Measurements from ENCODE around the gene CTDNEP1. TPM values are rescaled to one million over a fixed set of nuclear protein-coding genes. Genes with fewer than 3 reads are reported as not detected.

The CTDNEP1 gene
- polyA plus RNA-seq, 2 of the 4 experiments (the other 2 are of a cell fraction) = 145 to 161 TPM

DNA sequence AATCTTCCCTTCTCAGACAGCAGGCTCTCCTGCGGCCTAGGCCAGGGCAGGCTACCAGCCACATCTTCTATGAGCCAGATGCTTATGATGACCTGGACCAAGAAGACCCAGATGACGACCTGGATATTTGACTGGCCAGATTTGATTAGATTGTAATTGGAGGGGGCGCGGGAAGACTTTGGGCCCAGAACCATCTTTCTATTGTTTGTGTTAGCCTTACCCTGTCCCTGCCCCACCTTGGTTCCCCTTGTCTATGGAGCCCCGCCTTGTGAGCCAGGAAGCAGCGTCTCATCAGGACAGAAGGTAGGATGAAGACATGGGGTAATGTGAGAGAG lies 8.0 kb upstream of the CTDNEP1 start (continued):
- no peak for TF ChIP-seq ZC3H11A (IDR thresholded peaks at IDR 0.05)
- TF ChIP-seq HOXA7 (CRISPR knock-in tag; IDR thresholded peaks at IDR 0.05) = no peak
- TF ChIP-seq TFCP2L1 (CRISPR knock-in tag; IDR thresholded peaks at IDR 0.05) = no peak

DNA sequence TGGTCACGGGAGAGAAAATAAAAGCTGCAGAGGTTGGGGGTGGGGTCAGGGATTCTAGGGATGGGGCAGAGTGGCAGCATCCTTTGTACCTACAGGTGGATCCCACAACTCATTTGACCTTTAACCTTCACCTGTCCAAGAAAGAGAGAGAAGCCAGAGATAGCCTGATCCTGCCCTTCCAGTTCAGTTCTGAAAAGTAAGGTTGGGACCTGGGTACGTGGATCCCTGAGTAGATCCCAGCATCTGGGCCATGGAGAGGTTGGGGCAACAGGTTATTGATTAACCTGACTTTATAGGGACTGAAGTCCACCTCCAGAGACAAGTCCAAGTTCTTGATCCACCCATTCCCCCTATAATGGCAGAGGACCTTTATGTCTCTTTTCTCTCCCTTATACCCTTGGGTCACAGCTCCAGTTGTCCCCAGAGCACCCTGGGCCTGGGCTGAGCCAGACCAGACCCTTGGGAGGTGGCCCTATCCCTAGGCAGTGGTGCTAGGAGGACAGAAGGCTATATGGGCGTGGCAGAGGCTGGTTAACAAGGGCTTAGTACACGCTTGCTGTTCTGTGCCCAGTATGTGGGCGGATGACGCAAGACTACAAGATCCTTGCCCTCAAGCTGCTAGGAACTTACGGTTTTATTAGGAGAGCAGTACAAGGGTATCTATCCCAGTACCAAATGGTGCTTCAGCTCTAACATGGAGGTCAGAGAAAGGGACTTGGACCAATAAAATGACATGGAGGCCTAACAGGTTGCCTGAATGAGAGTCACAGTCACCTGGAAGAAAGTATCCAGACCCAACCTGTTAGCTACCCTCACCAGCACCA lies 7.4 kb upstream of the CTDNEP1 start:
- 66% methylated on average over 7 of the region's 7 CpGs for WGBS (ENCODE audit: missing lambda C conversion rate)
- H3K27ac ChIP-seq = peak overlapping the region; percentile 69
- no peak overlapping the region for H3K4me3 ChIP-seq
- FAIRE-seq (no peak), ATAC-seq (peak in 1 of 2 experiments; percentile 15; a peak in 3 of 6 replicates), DNase-seq (ENCODE audit: low read depth in 1 of 2, low spot score in 1 of 2) (peak in 1 of 2 experiments; percentile 64)
- H3K4me2 ChIP-seq = peak overlapping the region; percentile 69
- H3K9me3 ChIP-seq = no peaks in the 10 kb centered on the region
- TF ChIP-seq CEBPB (IDR thresholded peaks at IDR 0.05) (peak; percentile 62 to 72; a peak in 3 of 4 replicates), ZSCAN20 (CRISPR knock-in tag; IDR thresholded peaks at IDR 0.05) (no peak)
- ChIA-PET POLR2A (no interaction called here), CTCF (interaction anchor here (0.5 to 5.6 kb wide), 10 partner anchors 9 to 110 kb away, joined by 3 to 42 read pairs (median 4); partner anchors contain the start of gene SLC2A4)
- H3K4me1 ChIP-seq = peaks cover 33% of the 10 kb centered on the region

DNA sequence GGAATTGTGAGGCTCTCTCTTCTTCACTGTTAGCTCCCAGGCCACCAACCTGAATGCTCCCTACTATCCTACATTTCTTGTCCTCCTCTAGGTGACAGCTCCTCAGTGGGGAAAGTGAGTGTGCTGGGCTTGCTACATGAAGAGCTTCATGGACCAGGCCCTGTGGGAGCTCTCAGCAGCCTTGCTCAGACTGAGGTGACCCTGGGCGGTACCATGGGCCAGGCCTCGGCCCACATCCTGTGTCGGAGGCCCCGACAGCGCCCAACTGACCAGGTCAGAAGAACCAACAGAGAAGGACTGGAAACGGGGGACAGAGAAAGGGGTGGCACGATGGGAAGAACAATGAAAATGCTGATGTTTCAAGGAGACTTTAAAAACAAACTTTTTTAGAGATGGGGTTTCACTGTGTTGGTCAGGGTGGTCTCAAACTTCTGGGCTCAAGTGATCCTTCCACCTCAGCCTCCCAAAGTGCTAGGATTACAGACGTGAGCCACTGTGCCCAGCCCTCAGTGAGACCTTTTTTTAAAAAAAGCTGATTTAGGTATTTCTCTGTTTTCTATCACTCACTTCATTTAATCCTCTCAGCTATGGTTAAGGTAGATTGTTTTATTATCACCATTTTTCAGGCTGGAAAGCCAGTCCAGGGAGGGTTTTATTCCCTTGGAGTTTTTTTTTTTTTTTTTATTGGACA lies 5.4 kb upstream of the CTDNEP1 start:
- H3K9me3 ChIP-seq = no peaks in the 10 kb centered on the region
- POLR2A ChIA-PET = interaction anchor here (0.6 to 1.1 kb wide), 3 partner anchors 16 to 55 kb away, joined by 3 read pairs; no protein-coding TSS in a partner anchor
- FAIRE-seq (no peak), ATAC-seq (no peak), DNase-seq (ENCODE audit: low read depth in 1 of 2, low spot score in 1 of 2) (no peak)
- no peak overlapping the region for H3K27ac ChIP-seq
- H3K4me3 ChIP-seq = no peak overlapping the region
- H3K4me1 ChIP-seq = peaks cover 30% of the 10 kb centered on the region
- no peak overlapping the region for H3K4me2 ChIP-seq
- CTCF ChIA-PET = interaction anchor here (0.6 to 5.6 kb wide), 9 partner anchors 8 to 567 kb away, joined by 3 to 42 read pairs (median 5); partner anchors contain the start of gene SLC2A4
- TF ChIP-seq, protein P1, sequence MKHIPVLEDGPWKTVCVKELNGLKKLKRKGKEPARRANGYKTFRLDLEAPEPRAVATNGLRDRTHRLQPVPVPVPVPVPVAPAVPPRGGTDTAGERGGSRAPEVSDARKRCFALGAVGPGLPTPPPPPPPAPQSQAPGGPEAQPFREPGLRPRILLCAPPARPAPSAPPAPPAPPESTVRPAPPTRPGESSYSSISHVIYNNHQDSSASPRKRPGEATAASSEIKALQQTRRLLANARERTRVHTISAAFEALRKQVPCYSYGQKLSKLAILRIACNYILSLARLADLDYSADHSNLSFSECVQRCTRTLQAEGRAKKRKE (CRISPR knock-in tag; IDR thresholded peaks at IDR 0.05; ENCODE audit: low read depth) = no peak
- peak; percentile 48 for TF ChIP-seq MAFK (IDR thresholded peaks at IDR 0.05; ENCODE audit: partially characterized antibody)
- WGBS (ENCODE audit: missing lambda C conversion rate) = 91% methylated on average over 8 of the region's 8 CpGs

DNA sequence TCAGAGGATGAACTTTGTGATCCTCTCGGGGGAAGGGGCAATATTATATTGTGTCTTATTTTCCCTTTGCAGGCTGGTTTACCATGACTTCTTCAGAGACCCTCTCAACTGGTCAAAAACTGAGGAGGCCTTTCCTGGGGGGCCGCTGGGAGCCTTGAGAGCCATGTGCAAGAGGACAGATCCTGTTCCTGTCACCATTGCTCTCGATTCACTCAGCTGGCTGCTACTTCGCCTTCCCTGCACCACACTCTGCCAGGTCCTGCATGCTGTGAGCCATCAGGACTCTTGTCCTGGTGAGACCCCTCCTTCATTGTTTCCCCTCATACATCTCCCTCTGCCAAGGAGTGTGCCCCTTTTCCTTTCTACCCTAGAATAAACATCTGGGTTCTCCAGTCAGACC lies 3.0 kb upstream of the CTDNEP1 start:
- Histone ChIP-seq H3K4me2 (no peak overlapping the region), H3K4me3 (no peak overlapping the region), H3K9me3 (no peaks in the 10 kb centered on the region), H3K4me1 (peaks cover 31% of the 10 kb centered on the region), H3K27ac (no peak overlapping the region)
- ChIA-PET CTCF (interaction anchor here (1.0 to 5.6 kb wide), 8 partner anchors 9 to 333 kb away, joined by 3 to 42 read pairs (median 6); partner anchors contain the start of gene SLC2A4), POLR2A (no interaction called here)
- ATAC-seq (no peak), DNase-seq (ENCODE audit: low read depth in 1 of 2, low spot score in 1 of 2) (no peak), FAIRE-seq (no peak)
- TF ChIP-seq, protein P2, sequence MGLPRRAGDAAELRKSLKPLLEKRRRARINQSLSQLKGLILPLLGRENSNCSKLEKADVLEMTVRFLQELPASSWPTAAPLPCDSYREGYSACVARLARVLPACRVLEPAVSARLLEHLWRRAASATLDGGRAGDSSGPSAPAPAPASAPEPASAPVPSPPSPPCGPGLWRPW (IDR thresholded peaks at IDR 0.05) = no peak
- TF ChIP-seq NR3C1 (IDR thresholded peaks at IDR 0.05) = no peak
- TF ChIP-seq EP300 (IDR thresholded peaks at IDR 0.05) = no peak
- TF ChIP-seq KDM5A (IDR thresholded peaks at IDR 0.05) = no peak
- no peak for TF ChIP-seq TFCP2L1 (CRISPR knock-in tag; IDR thresholded peaks at IDR 0.05)
- TF ChIP-seq SREBF2 (IDR thresholded peaks at IDR 0.05) = no peak
- 90% methylated on average over 4 of the region's 4 CpGs for WGBS (ENCODE audit: missing lambda C conversion rate)

DNA sequence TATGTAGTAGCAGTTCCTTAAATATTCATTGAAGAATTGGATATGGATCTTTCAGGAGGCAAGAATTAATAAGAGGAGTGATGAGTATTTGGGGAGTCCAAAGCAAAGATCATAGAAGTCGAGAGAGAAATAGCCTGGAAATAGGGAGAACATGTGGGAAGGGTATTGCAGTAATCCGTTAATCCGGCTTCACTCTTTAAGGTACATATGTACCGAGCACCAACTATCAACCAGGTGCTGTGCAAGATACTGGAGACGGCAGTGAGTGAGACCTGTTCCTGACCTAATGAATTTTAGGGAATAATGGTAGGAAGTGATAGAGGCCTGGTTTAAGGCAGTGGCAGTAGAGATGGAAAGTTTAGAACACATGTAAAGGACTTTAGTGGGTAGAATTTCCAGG lies 1.5 kb upstream of the CTDNEP1 start:
- FAIRE-seq (no peak), ATAC-seq (no peak), DNase-seq (ENCODE audit: low read depth in 1 of 2, low spot score in 1 of 2) (no peak)
- peak overlapping the region; percentile 99 for H3K4me3 ChIP-seq
- ChIA-PET POLR2A (no interaction called here), CTCF (no interaction called here)
- H3K4me1 ChIP-seq = peaks cover 28% of the 10 kb centered on the region
- H3K4me2 ChIP-seq = peak overlapping the region; percentile 96
- TF ChIP-seq, protein P3, sequence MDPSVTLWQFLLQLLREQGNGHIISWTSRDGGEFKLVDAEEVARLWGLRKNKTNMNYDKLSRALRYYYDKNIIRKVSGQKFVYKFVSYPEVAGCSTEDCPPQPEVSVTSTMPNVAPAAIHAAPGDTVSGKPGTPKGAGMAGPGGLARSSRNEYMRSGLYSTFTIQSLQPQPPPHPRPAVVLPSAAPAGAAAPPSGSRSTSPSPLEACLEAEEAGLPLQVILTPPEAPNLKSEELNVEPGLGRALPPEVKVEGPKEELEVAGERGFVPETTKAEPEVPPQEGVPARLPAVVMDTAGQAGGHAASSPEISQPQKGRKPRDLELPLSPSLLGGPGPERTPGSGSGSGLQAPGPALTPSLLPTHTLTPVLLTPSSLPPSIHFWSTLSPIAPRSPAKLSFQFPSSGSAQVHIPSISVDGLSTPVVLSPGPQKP (IDR thresholded peaks at IDR 0.05; ENCODE audit: low read depth, low read length) = no peak
- TF ChIP-seq CBX8 (IDR thresholded peaks at IDR 0.05) (no peak), POLR2AphosphoS2 (conservative IDR thresholded peaks at IDR 0.05; ENCODE audit: low read length) (no peak), ZNF302 (CRISPR knock-in tag; IDR thresholded peaks at IDR 0.05) (no peak), SREBF2 (IDR thresholded peaks at IDR 0.05) (no peak), BHLHE40 (IDR thresholded peaks at IDR 0.05; ENCODE audit: low read depth, low read length) (no peak), RNF2 (IDR thresholded peaks at IDR 0.05; ENCODE audit: borderline replicate concordance, low read depth) (no peak), ZC3H11A (IDR thresholded peaks at IDR 0.05) (no peak), EHMT2 (IDR thresholded peaks at IDR 0.05; ENCODE audit: low read depth) (no peak), HOXA7 (CRISPR knock-in tag; IDR thresholded peaks at IDR 0.05) (0 out of 2 replicates have a peak, but pooled peaks have one; percentile 57), TFCP2L1 (CRISPR knock-in tag; IDR thresholded peaks at IDR 0.05) (0 out of 2 replicates have a peak, but pooled peaks have one; percentile 33)
- no peaks in the 10 kb centered on the region for H3K9me3 ChIP-seq
- H3K27ac ChIP-seq = peak overlapping the region; percentile 96 to 99
- WGBS (ENCODE audit: missing lambda C conversion rate) = 72% methylated on average over 5 of the region's 5 CpGs
